ENCODE measurements around the gene MYBPC3.

Gene MYBPC3

DNA sequence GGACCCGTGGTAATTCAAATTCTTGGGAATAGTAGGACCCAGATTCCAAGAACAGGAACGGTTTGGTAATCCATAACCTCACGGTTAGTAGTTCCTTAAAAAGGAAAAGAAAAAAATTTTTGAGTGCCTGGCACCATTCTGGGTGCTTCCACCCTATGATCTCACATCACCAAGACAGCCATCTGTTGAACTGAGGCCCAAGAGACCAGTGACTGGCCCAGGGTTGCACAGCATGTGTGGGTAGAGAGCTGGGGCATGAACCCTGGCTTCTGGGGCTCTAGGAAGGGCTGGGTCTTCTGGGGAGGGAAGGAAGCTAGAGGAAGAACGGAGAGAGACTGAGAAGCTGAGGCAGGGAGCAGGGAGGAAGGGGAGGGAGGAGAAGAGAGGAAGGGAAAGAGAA, 30.6 kb upstream of the MYBPC3 start:
- H3K4me3 ChIP-seq (ENCODE audit: low read depth, low read length) = no peak overlapping the region
- TF ChIP-seq, protein P1, sequence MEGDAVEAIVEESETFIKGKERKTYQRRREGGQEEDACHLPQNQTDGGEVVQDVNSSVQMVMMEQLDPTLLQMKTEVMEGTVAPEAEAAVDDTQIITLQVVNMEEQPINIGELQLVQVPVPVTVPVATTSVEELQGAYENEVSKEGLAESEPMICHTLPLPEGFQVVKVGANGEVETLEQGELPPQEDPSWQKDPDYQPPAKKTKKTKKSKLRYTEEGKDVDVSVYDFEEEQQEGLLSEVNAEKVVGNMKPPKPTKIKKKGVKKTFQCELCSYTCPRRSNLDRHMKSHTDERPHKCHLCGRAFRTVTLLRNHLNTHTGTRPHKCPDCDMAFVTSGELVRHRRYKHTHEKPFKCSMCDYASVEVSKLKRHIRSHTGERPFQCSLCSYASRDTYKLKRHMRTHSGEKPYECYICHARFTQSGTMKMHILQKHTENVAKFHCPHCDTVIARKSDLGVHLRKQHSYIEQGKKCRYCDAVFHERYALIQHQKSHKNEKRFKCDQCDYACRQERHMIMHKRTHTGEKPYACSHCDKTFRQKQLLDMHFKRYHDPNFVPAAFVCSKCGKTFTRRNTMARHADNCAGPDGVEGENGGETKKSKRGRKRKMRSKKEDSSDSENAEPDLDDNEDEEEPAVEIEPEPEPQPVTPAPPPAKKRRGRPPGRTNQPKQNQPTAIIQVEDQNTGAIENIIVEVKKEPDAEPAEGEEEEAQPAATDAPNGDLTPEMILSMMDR (IDR thresholded peaks at IDR 0.05; ENCODE audit: control insufficient read depth, extremely low read depth, insufficient read depth) = no peak
- no peak for DNase-seq (ENCODE audit: low read depth)

DNA sequence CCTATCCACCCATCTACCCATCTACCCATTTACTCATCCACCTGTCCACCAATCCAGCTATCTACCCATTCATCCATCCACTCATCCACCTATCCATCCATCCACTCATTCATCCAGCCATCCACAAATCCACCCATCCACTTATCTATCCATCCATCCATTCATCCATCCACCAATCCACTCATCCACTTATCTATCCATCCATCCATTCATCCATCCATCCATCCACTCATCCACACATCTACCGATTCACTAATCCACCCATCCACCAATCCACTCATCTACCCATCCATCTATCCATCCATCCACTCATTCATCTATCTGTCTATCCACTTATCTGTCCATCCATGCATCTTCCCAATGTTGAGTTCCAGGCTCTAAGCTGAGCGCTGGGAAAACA, 27.6 kb upstream of the MYBPC3 start:
- TF ChIP-seq, protein P1 (IDR thresholded peaks at IDR 0.05; ENCODE audit: control insufficient read depth, extremely low read depth, insufficient read depth) = no peak
- H3K4me3 ChIP-seq (ENCODE audit: low read depth, low read length) = no peak overlapping the region
- DNase-seq (ENCODE audit: low read depth) = no peak

DNA sequence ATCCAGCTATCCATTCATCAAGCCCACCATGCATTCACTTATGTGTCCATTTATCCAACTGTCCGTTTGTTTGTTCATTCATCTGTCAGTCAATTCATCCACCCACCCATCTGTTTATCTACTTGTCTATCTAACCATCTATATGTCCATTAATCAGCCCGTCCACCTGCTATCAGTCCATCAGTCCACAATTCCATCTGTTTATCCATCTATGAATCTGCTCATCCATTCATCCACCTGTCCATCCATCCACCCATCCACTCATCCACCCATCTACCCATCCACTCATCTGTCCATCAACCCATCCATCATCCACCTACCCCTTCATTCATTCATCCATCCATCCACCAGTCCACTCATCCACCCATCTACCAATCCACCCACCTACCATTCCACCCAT, 26.8 kb upstream of the MYBPC3 start:
- H3K4me3 ChIP-seq (ENCODE audit: low read depth, low read length) = no peak overlapping the region
- TF ChIP-seq, protein P1 (IDR thresholded peaks at IDR 0.05; ENCODE audit: control insufficient read depth, extremely low read depth, insufficient read depth) = no peak
- no peak for DNase-seq (ENCODE audit: low read depth)

DNA sequence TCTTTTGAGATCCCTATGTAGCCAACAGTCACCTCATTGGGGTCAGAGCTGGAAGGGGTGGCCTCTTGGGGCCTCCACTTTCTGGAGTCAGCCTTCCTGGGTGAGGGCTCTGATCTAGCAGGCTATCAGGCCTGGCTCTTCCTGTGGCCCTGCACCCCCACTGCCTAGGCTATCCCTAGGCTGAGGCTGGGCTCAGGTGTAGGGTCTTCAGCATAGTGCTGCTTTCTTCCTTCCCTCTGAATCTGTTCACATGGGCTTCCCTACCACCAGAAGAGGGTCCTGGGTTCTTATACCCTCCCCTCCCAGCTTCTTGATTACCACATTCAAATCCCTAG, 26.3 kb upstream of the MYBPC3 start:
- no peak for DNase-seq (ENCODE audit: low read depth)
- TF ChIP-seq, protein P1 (IDR thresholded peaks at IDR 0.05; ENCODE audit: control insufficient read depth, extremely low read depth, insufficient read depth) = no peak
- no peak overlapping the region for H3K4me3 ChIP-seq (ENCODE audit: low read depth, low read length)

DNA sequence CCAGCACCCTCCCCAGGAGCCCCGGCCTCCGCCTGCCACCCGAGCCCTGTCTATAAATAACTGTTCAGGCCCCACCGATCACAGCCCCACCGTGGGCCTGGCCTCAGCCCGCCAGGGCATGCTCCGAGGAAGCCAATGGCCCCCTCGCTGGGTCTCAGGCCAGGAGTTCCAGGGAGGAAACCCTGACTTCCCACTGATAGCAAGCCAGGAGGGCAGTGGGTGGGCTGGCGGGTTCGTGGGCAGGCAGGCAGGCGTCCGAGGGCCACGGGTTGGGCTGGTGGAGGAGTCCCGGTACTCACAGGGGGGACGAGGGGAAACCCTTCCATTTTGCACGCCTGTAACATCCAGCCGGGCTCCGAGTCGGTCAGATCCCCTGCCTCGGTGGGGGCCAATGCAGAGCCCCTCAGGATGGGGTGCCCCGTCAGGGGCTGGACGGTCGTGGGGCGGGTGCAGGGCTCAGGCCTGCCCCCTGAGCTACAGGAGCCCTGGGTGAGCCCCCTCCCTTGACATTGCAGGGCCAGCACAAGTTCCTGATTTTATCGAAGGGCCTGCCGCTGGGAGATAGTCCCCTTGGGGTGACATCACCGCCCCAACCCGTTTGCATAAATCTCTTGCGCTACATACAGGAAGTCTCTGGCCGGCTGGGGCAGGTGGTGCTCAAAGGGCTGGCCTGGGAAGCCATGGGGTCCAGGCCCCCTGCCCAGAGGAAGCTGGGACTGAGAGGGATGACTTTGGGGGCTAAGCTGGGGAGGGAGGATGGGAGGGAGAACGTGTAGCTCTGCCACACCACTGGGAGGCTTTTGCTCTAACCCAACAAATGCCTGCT, 25.7 kb upstream of the MYBPC3 start, which contains the start of gene SPI1:
Gene SPI1, minus strand, starts transcription at position 538 of the 826 bp plus-strand sequence. Its CDS starts 194 bp downstream, at position 344.
- TF ChIP-seq, protein P1 (IDR thresholded peaks at IDR 0.05; ENCODE audit: control insufficient read depth, extremely low read depth, insufficient read depth) = no peak
- no peak within 1 kb of the TSS for H3K4me3 ChIP-seq (ENCODE audit: low read depth, low read length)
- no peak for DNase-seq (ENCODE audit: low read depth)

DNA sequence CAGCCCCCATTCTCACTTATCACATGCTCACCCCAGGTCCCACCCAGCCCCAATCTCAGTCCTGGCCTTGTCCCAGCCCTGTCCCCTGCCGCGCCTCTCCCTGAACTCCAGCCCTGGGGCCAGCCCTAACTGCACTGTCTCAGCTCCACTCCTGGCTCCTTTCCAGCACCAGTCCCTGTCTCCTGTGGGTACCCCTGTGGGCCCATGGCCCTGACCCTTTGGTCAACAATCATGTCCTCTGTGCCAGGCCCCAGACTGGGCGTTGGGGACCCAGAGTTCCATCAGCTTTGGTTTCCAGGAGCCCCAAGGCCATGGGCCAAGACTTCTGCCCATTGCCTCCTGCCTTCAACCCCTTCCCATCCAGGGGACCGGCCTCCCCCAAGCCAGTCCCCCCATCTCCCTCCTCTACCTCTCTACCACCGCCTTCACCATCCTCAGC, 25.1 kb upstream of the MYBPC3 start:
- TF ChIP-seq, protein P1 (IDR thresholded peaks at IDR 0.05; ENCODE audit: control insufficient read depth, extremely low read depth, insufficient read depth) = no peak
- DNase-seq (ENCODE audit: low read depth) = no peak

More for the DNA sequence above, 25.1 kb upstream of the MYBPC3 start:
- H3K4me3 ChIP-seq (ENCODE audit: low read depth, low read length) = no peak overlapping the region

Measured in LNCaP clone FGC (cell line).